K562 (cell line): ENCODE measurements around the gene PLEKHM2. TPM values are rescaled to one million over a fixed set of nuclear protein-coding genes. Genes with fewer than 3 reads are reported as not detected.

ENCODE experiments used
- ATAC-seq: fragments of 200-7000 bp; cut with Tn5 transposase; 3 replicates; pipeline ENCODE4 v1.9.1; 2020; ENCODE audit warnings: moderate library complexity
- BruUV-seq: library from RNA; stranded (reverse); fragments of 400-500 nt; replicated peaks from 2 replicates; lab custom pipeline; 2021; lab: Mats Ljungman, UMichigan
- CTCF ChIA-PET: fragments of 300-600 bp; formaldehyde crosslinking; extraction: SDS; loops from one replicate; lab custom pipeline; 2021; ENCODE audit warnings: low intra/inter-chr PET ratio; lab: Yijun Ruan, JAX
- POLR2A ChIA-PET: fragments of 300-600, 350-650 bp; sonication (Branson Sonifier 250); formaldehyde crosslinking; extraction: SDS; loops from one replicate; lab custom pipeline; 2021; ENCODE audit warnings: antibody characterized with exemption, inconsistent platforms; lab: Yijun Ruan, JAX
- DNase-seq, 4 experiments: peaks; one replicate each; pipeline versions ENCODE4 v3.0.0 to v3.0.0-alpha.2; 2011 to 2018; ENCODE audit warnings: low spot score in 3 of 4, mixed read lengths in 3 of 4; ENCODE audit errors: extremely low read depth in 1 of 4
- FAIRE-seq: peaks from 2 replicates; lab custom pipeline; 2011; peaks lifted over from hg19 to GRCh38; lab: Jason Lieb, UNC
- H2AFZ ChIP-seq: 2 replicates; pipeline ENCODE4 v1.6.0; 2011; ENCODE audit warnings: low read depth, low read length, control low read depth, inconsistent platforms
- H3K27ac ChIP-seq: fragments of 200-600 bp; 3 replicates; pipeline ENCODE4 v1.8.0; 2011; ENCODE audit warnings: low read depth, mild to moderate bottlenecking, control low read depth, inconsistent platforms, low read length, moderate library complexity, mixed read lengths; ENCODE audit errors: extremely low read depth
- H3K27me3 ChIP-seq, 2 experiments: fragments of 300-600 bp in 1 of 2; 2 replicates in 1 of 2; 3 replicates in 1 of 2; pipeline versions ENCODE4 v1.6.0 to v1.8.0; 2011; ENCODE audit warnings: inconsistent platforms in 2 of 2, low read length in 2 of 2, mild to moderate bottlenecking in 1 of 2, mixed read lengths in 1 of 2, moderate library complexity in 1 of 2; ENCODE audit not compliant: control insufficient read depth in 2 of 2, insufficient read depth in 2 of 2
- H3K36me3 ChIP-seq: fragments of 300-600 bp; 3 replicates; pipeline ENCODE4 v1.8.0; 2011; ENCODE audit warnings: mild to moderate bottlenecking, low read length, inconsistent platforms; ENCODE audit not compliant: control insufficient read depth, insufficient read depth
- H3K4me1 ChIP-seq, 2 experiments: fragments of 200-600 bp in 1 of 2; replicated peaks in 1 of 2; 2 replicates in 1 of 2; 3 replicates in 1 of 2; pipeline versions ENCODE4 v1.5.1 to v1.8.0; 2011; ENCODE audit warnings: inconsistent platforms in 2 of 2, low read length in 2 of 2, mild to moderate bottlenecking in 1 of 2, mixed read lengths in 1 of 2, moderate library complexity in 1 of 2; ENCODE audit not compliant: control insufficient read depth in 2 of 2, insufficient read depth in 2 of 2
- H3K4me2 ChIP-seq: 2 replicates; pipeline ENCODE4 v1.6.1; 2011; ENCODE audit warnings: low read length, control low read depth, inconsistent platforms, mixed read lengths; ENCODE audit not compliant: insufficient read depth
- H3K4me3 ChIP-seq: fragments of 200-600 bp; sonication (generic), shearing (Covaris generic); 2 replicates; pipeline ENCODE4 v1.5.1; 2016; ENCODE audit warnings: control low read depth, inconsistent platforms
- H3K79me2 ChIP-seq: fragments of 200-600 bp; 3 replicates; pipeline ENCODE4 v1.8.0; 2011; ENCODE audit warnings: low read length, inconsistent platforms; ENCODE audit not compliant: control insufficient read depth, insufficient read depth
- H3K9ac ChIP-seq, 2 experiments: 2 replicates each; pipeline versions ENCODE4 v1.6.0 to v1.6.1; 2011; ENCODE audit warnings: low read depth in 2 of 2, low read length in 2 of 2, control low read depth in 1 of 2, inconsistent platforms in 1 of 2, mild to moderate bottlenecking in 1 of 2, mixed read lengths in 1 of 2; ENCODE audit not compliant: insufficient read depth in 1 of 2
- H3K9me1 ChIP-seq: one replicate; pipeline ENCODE4 v1.6.0; 2011; ENCODE audit warnings: inconsistent platforms, mild to moderate bottlenecking, low read length, moderate library complexity; ENCODE audit not compliant: control insufficient read depth, insufficient read depth
- H3K9me3 ChIP-seq: replicated peaks from 2 replicates; pipeline ENCODE4 v1.5.1; 2011; ENCODE audit warnings: low read depth, low read length, inconsistent platforms; ENCODE audit not compliant: control insufficient read depth, insufficient read depth
- H4K20me1 ChIP-seq: replicated peaks from 2 replicates; pipeline ENCODE4 v1.6.1; 2011; ENCODE audit warnings: low read length, inconsistent platforms, mixed read lengths; ENCODE audit not compliant: control insufficient read depth, insufficient read depth
- HMGN3 ChIP-seq: IDR thresholded peaks from 2 replicates; pipeline ENCODE4 v1.6.1; 2011; ENCODE audit warnings: borderline replicate concordance, low read depth, mild to moderate bottlenecking, mixed read lengths, low read length; ENCODE audit not compliant: insufficient read length; ENCODE audit errors: extremely low read depth
- NFXL1 ChIP-seq: fragments of 450-650 bp; formaldehyde crosslinking; IDR thresholded peaks from 2 replicates; pipeline ENCODE4 v1.4.0; 2021; ENCODE audit warnings: mild to moderate bottlenecking
- PRDM10 ChIP-seq: fragments of 450-650 bp; IDR thresholded peaks from 2 replicates; pipeline ENCODE4 v1.6.1; 2018; ENCODE audit not compliant: partially characterized antibody
- ZNF354B ChIP-seq: fragments of 250-450 bp; sonication (Bioruptor Pico); IDR thresholded peaks from 2 replicates; pipeline ENCODE4 v1.4.0; 2020
- WGBS: fragments of 100-300 bp; shearing (Covaris generic); methylation state at CpG from one replicate; pipeline ENCODE4 v1.1.6; 2016; ENCODE audit warnings: low coverage, mixed read lengths; ENCODE audit not compliant: insufficient coverage; ENCODE audit errors: missing lambda C conversion rate; 5-methylcytosine and 5-hydroxymethylcytosine counted together
- in situ Hi-C: fragments of 300-500 bp; cut with MboI; formaldehyde crosslinking; loops from 4 replicates; pipeline ENCODE4 v1.15.0; 2018; ENCODE audit warnings: inconsistent platforms, mixed read lengths
- intact Hi-C: fragments of 100-400 bp; cut with micrococcal nuclease; formaldehyde crosslinking; loops from 2 replicates; pipeline ENCODE4 v1.14.2; 2022
- polyA plus RNA-seq, 8 experiments: library from polyadenylated mRNA; depleted of rRNA in 4 of 8; stranded (reverse) in 5 of 8; unstranded in 3 of 8; fragments of >200 nt; fragmentation: Nextera tagmentation in 2 of 8; fragmentation: Illumina TruSeq in 1 of 8; extraction: Ambion mirVana in 2 of 8; extraction: Trizol in 1 of 8; gene quantifications; 2 replicates each; pipeline versions ENCODE4 v1.2.1 to v1.2.3, GENCODE V29; 2011 to 2014; ENCODE audit warnings: inconsistent platforms in 1 of 8, missing spikeins in 1 of 8
- total RNA-seq, 7 experiments: library from RNA; depleted of rRNA in 6 of 7; stranded (reverse); fragments of >200 nt in 6 of 7; fragmentation: Illumina TruSeq in 2 of 7; extraction: Trizol in 2 of 7; gene quantifications; 2 replicates each; pipeline versions ENCODE4 v1.2.1 to v1.2.3, GENCODE V29; 2011 to 2021; ENCODE audit warnings: low replicate concordance in 1 of 7

PLEKHM2 gene
- total and polyA plus RNA-seq, 9 of the 15 experiments (the other 6 are each of a cell fraction or from before 2014, with no cell fraction given) = 0.27 to 63.7 (median 33.2) TPM

GRCh38 chr1:15736892-15737261 is 52.8 kb downstream of the PLEKHM2 start:
- CTCF ChIA-PET = no interaction called here
- 25% methylated on average over 5 of the region's 6 CpGs for WGBS
- peaks cover 3 to 66% of the 10 kb centered on the region in 2 experiments; a peak in 4 of 5 replicates for H3K4me1 ChIP-seq
- FAIRE-seq (no peak), DNase-seq (no peak), ATAC-seq (no peak)
- intact Hi-C loops (no loop called here), in situ Hi-C loops (no loop called here)
- H3K36me3 ChIP-seq = peaks cover 30% of the 10 kb centered on the region; the same call in 2 of the 3 replicates
- BruUV-seq = no TSS peak
- no peak overlapping the region for H3K27ac ChIP-seq
- H3K4me2 ChIP-seq = no peak overlapping the region
- H2AFZ ChIP-seq = no peak overlapping the region
- no peaks in the 10 kb centered on the region; the same call in none of the 2 replicates for H4K20me1 ChIP-seq
- H3K9ac ChIP-seq = peak overlapping the region in 1 of 2 experiments; percentile 61; a peak in 2 of 4 replicates
- H3K27me3 ChIP-seq = no peaks in the 10 kb centered on the region
- no peaks in the 10 kb centered on the region for H3K9me3 ChIP-seq
- POLR2A ChIA-PET = interaction anchor here (0.6 to 2.2 kb wide), 10 partner anchors 10 to 886 kb away, joined by 3 to 8 read pairs (median 4); no protein-coding TSS in a partner anchor
- TF ChIP-seq NFXL1 = no peak
- TF ChIP-seq HMGN3 = no peak
- no peak for TF ChIP-seq ZNF354B (CRISPR knock-in tag)
- no peak for TF ChIP-seq PRDM10
- TF ChIP-seq, all 486 proteins: peak for 0
- H3K79me2 ChIP-seq = no peaks in the 10 kb centered on the region
- no peaks in the 10 kb centered on the region for H3K9me1 ChIP-seq
- H3K4me3 ChIP-seq = no peak overlapping the region
